Measurements from ENCODE around the gene MAST3. TPM values are rescaled to one million over a fixed set of nuclear protein-coding genes. Genes with fewer than 3 reads are reported as not detected.

MAST3 gene
- total RNA-seq, 1 experiment from 2014 or later = 10.4 TPM

DNA sequence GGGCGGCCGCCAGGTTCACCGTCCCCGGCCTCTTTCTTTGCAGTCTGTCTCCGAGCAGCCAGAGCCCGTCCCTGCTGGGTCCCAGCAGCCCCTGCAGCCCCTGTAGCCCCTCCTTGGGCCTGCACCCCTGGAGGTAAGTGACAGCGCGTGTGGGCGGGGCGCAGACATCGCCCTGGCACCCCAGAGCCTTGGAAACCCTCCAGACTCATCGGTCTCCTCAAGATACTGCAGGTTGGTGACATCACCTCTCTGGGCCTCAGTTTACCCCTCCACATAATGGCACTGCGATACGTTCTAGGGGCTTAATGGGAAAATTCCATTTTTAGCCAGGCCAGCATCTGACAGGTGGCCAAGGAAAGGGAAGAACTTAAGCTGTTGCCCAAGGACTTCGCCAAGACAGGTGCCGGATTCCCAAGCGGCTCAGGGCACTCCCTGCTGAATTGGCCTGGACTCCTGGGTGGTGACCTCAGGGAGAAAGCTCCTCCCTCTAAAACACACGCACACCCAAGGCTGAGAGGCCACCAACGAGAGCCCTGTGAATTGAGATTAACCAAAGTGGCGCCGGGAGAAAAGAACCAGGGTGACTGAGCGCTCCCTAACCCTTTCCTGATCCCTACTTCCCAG is 13.1 kb downstream of the MAST3 start:
- no peak overlapping the region for H4K5ac ChIP-seq (ENCODE audit: insufficient read length, low read depth, low read length)
- H3K4me1 ChIP-seq (ENCODE audit: insufficient read depth, low read length) = no peaks in the 10 kb centered on the region
- H3K56ac ChIP-seq (ENCODE audit: insufficient read length, low read depth, low read length) = no peak overlapping the region
- no peaks in the 10 kb centered on the region for H3K9me3 ChIP-seq (ENCODE audit: control insufficient read depth, low read depth, low read length)
- Mint-ChIP-seq H3K9me3 (no peaks in the 10 kb centered on the region), H3K4me3 (peak overlapping the region; percentile 65 to 82), H3K36me3 (ENCODE audit: insufficient read depth in 1 of 3, low read depth in 3 of 3) (no peaks in the 10 kb centered on the region; a peak in 1 of 7 replicates), H3K27ac (no peak overlapping the region), H3K4me1 (peaks cover 12 to 20% of the 10 kb centered on the region in 2 experiments), H3K27me3 (ENCODE audit: low read depth) (peaks cover 22% of the 10 kb centered on the region)
- TF ChIP-seq, protein P1, sequence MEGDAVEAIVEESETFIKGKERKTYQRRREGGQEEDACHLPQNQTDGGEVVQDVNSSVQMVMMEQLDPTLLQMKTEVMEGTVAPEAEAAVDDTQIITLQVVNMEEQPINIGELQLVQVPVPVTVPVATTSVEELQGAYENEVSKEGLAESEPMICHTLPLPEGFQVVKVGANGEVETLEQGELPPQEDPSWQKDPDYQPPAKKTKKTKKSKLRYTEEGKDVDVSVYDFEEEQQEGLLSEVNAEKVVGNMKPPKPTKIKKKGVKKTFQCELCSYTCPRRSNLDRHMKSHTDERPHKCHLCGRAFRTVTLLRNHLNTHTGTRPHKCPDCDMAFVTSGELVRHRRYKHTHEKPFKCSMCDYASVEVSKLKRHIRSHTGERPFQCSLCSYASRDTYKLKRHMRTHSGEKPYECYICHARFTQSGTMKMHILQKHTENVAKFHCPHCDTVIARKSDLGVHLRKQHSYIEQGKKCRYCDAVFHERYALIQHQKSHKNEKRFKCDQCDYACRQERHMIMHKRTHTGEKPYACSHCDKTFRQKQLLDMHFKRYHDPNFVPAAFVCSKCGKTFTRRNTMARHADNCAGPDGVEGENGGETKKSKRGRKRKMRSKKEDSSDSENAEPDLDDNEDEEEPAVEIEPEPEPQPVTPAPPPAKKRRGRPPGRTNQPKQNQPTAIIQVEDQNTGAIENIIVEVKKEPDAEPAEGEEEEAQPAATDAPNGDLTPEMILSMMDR (conservative IDR thresholded peaks at IDR 0.05) = no peak
- no peak overlapping the region for H3K4ac ChIP-seq (ENCODE audit: low read depth, low read length)
- H3K79me2 ChIP-seq (ENCODE audit: insufficient read depth, low read length) = no peaks in the 10 kb centered on the region
- no peak overlapping the region for H2BK15ac ChIP-seq (ENCODE audit: low read depth, low read length)
- H2BK20ac ChIP-seq (ENCODE audit: low read depth, low read length, poor library complexity, severe bottlenecking) = no peak overlapping the region
- no peak overlapping the region for H2AK5ac ChIP-seq (ENCODE audit: insufficient read length, low read length)
- H2BK12ac ChIP-seq (ENCODE audit: insufficient read length, low read depth, low read length) = no peak overlapping the region
- no peak for DNase-seq
- no peak overlapping the region for H3K27ac ChIP-seq (ENCODE audit: insufficient read length, low read depth, low read length)
- no peak overlapping the region for H3K18ac ChIP-seq (ENCODE audit: insufficient read length, low read depth, low read length)
- peaks cover 12% of the 10 kb centered on the region for H3K23me2 ChIP-seq (ENCODE audit: insufficient read length, low read depth, low read length, poor library complexity, severe bottlenecking)
- no peak overlapping the region for H2BK5ac ChIP-seq (ENCODE audit: insufficient read length, low read length)
- peak overlapping the region; percentile 51 for H3K4me2 ChIP-seq (ENCODE audit: insufficient read depth, insufficient read length, low read length)
- H3K79me1 ChIP-seq (ENCODE audit: insufficient read depth, low read depth, low read length, poor library complexity, severe bottlenecking) = no peaks in the 10 kb centered on the region
- H2AFZ ChIP-seq (ENCODE audit: low read length) = no peak overlapping the region
- H3T11ph ChIP-seq (ENCODE audit: low read length) = no peak overlapping the region
- H3K27me3 ChIP-seq (ENCODE audit: insufficient read depth, low read length) = no peaks in the 10 kb centered on the region; the same call in 1 of the 2 replicates
- H4K20me1 ChIP-seq (ENCODE audit: control insufficient read depth, insufficient read depth, insufficient read length) = no peaks in the 10 kb centered on the region
- no peak overlapping the region for H4K8ac ChIP-seq (replicated peaks; ENCODE audit: insufficient read length, low read depth, low read length)
- no peak overlapping the region for H3K14ac ChIP-seq (ENCODE audit: insufficient read depth, low read length)
- no CpG with 5 or more reads among the region's 22 CpGs for WGBS (ENCODE audit: extremely low coverage, insufficient read length, low lambda C conversion rate)
- H2BK120ac ChIP-seq (ENCODE audit: low read depth, low read length, poor library complexity, severe bottlenecking) = no peak overlapping the region
- no peak overlapping the region for H4K91ac ChIP-seq (ENCODE audit: insufficient read length, low read depth, low read length)
- no peak overlapping the region for H3K23ac ChIP-seq (ENCODE audit: insufficient read length, low read depth, low read length)
- no peak overlapping the region for H3K9ac ChIP-seq (ENCODE audit: extremely low read depth, insufficient read length, low read length)

All from H9 (cell line).